CD4-positive, alpha-beta T cell treated with Interleukin-6 at 100 ng/mL for 8 hours (primary cell): ENCODE results near the gene OTOL1.

Experiments
- DNase-seq: peaks from one replicate; pipeline ENCODE4 v3.0.0-alpha.2; 2020; ENCODE audit warnings: mixed read lengths, low spot score

OTOL1 gene

DNA sequence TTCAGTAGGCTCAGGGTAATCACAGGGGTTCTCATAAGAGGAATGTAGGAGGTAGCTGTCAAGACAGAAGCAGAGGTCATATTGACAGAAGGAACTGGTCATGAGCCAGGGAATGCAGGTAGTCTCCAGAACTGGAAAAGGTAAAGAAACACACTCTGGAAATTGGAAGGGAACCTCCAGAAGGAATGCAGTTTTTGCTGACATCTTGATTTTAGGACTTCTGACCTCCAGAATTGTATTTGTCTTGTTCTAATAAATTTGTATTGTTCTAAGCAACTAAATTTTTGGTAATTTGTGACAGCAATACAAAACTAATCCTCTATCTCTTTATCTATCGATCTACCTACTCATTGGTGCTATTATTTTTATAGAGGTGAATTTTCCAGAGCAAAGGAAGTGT lies 49.2 kb downstream of the OTOL1 start:
- DNase-seq = no peak

GRCh38 chr3:161548301-161548700 lies 51.7 kb downstream of the OTOL1 start:
- DNase-seq = no peak

DNA sequence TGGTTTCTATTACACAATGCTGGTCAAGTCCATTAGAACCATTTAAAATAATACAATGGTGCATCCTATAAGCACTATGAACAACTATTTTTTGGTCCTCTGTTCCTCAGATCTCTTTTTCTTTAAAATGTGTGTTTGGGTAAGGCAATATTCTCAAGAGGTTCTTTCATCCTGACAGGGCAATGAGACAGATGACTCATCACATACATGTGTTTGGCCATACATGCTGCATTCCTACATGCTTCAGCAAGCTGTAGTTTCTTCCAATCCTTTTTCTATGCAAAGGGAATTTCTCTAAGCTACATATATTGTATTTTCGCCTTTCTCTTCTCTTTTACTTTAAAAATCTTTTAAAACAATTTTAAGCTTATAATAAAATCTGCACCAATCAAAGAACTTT lies 52.7 kb downstream of the OTOL1 start:
- no peak for DNase-seq

DNA sequence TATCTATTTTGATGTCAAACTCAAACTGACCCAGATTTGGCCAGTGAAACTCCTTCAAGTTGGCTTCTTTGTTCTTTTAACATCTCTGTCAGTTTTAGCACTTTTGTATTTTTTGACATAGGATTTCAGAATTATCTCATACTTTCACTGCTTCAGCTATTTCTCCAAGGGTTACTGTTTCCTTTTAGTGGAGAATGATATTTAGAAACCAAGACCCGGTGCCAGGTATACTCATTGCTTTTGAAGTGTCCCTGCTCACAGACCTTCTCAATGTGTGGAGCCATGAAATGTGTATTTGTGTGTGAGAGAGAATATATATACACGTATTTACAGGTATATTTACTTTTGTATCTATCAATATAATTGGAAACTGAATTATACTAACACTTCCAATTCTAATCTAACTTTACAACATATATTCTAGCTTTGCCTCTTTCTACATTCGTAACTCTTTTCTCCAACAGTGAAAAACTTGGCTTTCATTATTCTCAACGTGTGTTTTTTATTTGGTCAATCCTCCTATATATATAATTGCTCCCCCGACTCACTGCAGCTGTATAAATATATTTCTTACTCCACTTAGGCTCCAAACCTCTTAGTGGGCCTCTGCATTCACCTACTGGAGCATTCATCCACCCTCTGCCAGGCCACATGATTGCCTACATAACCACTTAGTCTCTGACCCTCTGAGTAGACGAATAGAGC lies 54.0 kb downstream of the OTOL1 start:
- no peak for DNase-seq

- DNase-seq = no peak
Measured at GRCh38 chr3:161551697-161552096, 55.1 kb downstream of the OTOL1 start.

GRCh38 chr3:161552984-161553560 lies 56.5 kb downstream of the OTOL1 start:
- no peak for DNase-seq
